ENCODE data around the gene TTC3. TPM values are rescaled to one million over a fixed set of nuclear protein-coding genes. Genes with fewer than 3 reads are reported as not detected.

Gene TTC3
- total RNA-seq, 6 experiments from 2014 or later = 46.7 to 68.7 (median 54.2) TPM

- H3K9me3 ChIP-seq = no peaks in the 10 kb centered on the region
- no peaks in the 10 kb centered on the region for H3K27me3 ChIP-seq
- WGBS (ENCODE audit: insufficient coverage, low coverage, low lambda C conversion rate, missing lambda C conversion rate) = 81% methylated on average over 7 of the region's 7 CpGs
- ATAC-seq (no peak), DNase-seq (no peak)
- TF ChIP-seq POLR2A (IDR thresholded peaks at IDR 0.05) (no peak), CTCF (IDR thresholded peaks at IDR 0.05) (no peak)
- peaks cover 0 to 3% (median 1%) of the 10 kb centered on the region in 4 donors for H3K36me3 ChIP-seq
- no peak overlapping the region for H3K4me3 ChIP-seq
- intact Hi-C loops (cut with DNase I) = no loop called here
- H3K4me1 ChIP-seq = no peaks in the 10 kb centered on the region
- H3K27ac ChIP-seq = no peak overlapping the region
Observed at GRCh38 chr21:37061926-37062592, 11.0 kb upstream of the TTC3 start.

GRCh38 chr21:37062593-37062935, 10.5 kb upstream of the TTC3 start:
- Histone ChIP-seq H3K36me3 (peaks cover 0 to 3% (median 1%) of the 10 kb centered on the region in 4 donors), H3K9me3 (no peaks in the 10 kb centered on the region), H3K4me3 (no peak overlapping the region), H3K4me1 (no peaks in the 10 kb centered on the region), H3K27me3 (no peaks in the 10 kb centered on the region), H3K27ac (no peak overlapping the region)
- DNase-seq = no peak
- intact Hi-C loops (cut with DNase I) = no loop called here
- 83% methylated on average over 6 of the region's 6 CpGs for WGBS (ENCODE audit: insufficient coverage, low coverage, low lambda C conversion rate, missing lambda C conversion rate)
- no peak for TF ChIP-seq POLR2A (IDR thresholded peaks at IDR 0.05)
- TF ChIP-seq CTCF (IDR thresholded peaks at IDR 0.05) = no peak
- ATAC-seq = no peak

- no peak for TF ChIP-seq CTCF (IDR thresholded peaks at IDR 0.05)
- TF ChIP-seq POLR2A (IDR thresholded peaks at IDR 0.05) = no peak
- no CpG with 5 or more reads among the region's 1 CpG for WGBS (ENCODE audit: insufficient coverage, low coverage, low lambda C conversion rate, missing lambda C conversion rate)
- Histone ChIP-seq H3K36me3 (peaks cover 0 to 3% (median 1%) of the 10 kb centered on the region in 4 donors), H3K4me3 (no peak overlapping the region), H3K9me3 (no peaks in the 10 kb centered on the region), H3K4me1 (no peaks in the 10 kb centered on the region), H3K27ac (no peak overlapping the region), H3K27me3 (no peaks in the 10 kb centered on the region)
- ATAC-seq = no peak
- intact Hi-C loops (cut with DNase I) = no loop called here
- DNase-seq = no peak
Observed at GRCh38 chr21:37063433-37063832, 9.6 kb upstream of the TTC3 start.

DNA sequence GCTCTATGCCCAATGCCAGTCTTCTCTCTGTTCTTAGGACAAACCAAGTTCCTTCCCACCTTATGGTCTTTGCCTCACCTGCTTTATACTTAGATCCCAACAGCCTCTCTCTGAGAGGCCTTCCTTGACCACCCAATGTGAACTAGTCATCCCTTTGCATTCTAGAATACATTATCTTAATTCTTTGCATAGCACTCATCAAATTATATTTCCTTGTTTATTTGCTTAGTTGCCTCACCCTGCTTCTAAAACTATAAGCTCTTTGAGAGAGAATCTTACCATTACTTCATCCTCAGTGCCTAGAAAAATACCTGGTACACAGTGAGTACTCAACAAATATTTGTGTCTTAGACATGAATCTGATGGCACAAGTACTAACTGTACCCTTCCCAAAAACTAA, 8.2 kb upstream of the TTC3 start:
- Histone ChIP-seq H3K36me3 (peaks cover 0 to 8% (median 2%) of the 10 kb centered on the region in 4 donors), H3K4me3 (no peak overlapping the region), H3K9me3 (no peaks in the 10 kb centered on the region), H3K4me1 (no peaks in the 10 kb centered on the region), H3K27ac (no peak overlapping the region), H3K27me3 (no peaks in the 10 kb centered on the region)
- no peak for TF ChIP-seq POLR2A (IDR thresholded peaks at IDR 0.05)
- DNase-seq (no peak), ATAC-seq (no peak)
- intact Hi-C loops (cut with DNase I) = no loop called here

DNA sequence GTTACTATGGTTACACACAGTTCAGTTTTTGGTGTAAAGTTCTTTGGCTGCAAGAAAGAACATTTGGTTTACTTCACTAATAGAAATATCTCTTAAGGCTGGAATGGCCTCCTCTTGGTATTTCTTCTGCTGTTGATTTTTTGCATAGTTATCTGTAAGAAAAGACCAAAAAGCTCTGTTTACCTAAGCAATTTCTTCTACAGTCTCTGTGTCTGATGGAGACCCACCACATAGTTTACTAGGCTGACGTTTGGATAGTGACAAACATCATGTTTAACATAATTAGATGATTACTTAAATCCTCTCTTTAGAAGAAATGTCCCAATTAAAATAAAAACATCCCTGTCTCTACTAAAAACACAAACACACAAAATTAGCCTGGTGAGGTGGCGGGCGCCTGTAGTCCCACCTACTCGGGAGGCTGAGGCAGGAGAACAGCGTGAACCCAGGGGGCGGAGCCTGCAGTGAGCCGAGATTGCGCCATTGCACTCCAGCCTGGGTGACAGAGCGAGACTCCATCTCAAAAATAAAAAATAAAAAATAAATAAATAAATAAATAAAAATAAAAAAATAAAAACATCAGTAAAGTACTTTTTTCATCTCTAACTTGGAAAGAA, 7.4 kb upstream of the TTC3 start:
- Histone ChIP-seq H3K27ac (no peak overlapping the region), H3K36me3 (peaks cover 0 to 8% (median 2%) of the 10 kb centered on the region in 4 donors), H3K9me3 (no peaks in the 10 kb centered on the region), H3K4me1 (no peaks in the 10 kb centered on the region), H3K4me3 (no peak overlapping the region), H3K27me3 (no peaks in the 10 kb centered on the region)
- intact Hi-C loops (cut with DNase I) = no loop called here
- TF ChIP-seq POLR2A (IDR thresholded peaks at IDR 0.05) (no peak), CTCF (IDR thresholded peaks at IDR 0.05) (no peak)
- ATAC-seq (no peak), DNase-seq (no peak)
- 95% methylated on average over 5 of the region's 9 CpGs for WGBS (ENCODE audit: insufficient coverage, low coverage, low lambda C conversion rate, missing lambda C conversion rate)

Measured in right lobe of liver (tissue), 6 donors.